ENCODE data around the gene CLEC2L.

Gene CLEC2L

GRCh38 chr7:139557857-139558581, 34.5 kb downstream of the CLEC2L start:
- DNase-seq: no peak

GRCh38 chr7:139559364-139560105, 36.0 kb downstream of the CLEC2L start:
- DNase-seq: no peak

GRCh38 chr7:139560199-139560598, 36.7 kb downstream of the CLEC2L start:
- no peak for DNase-seq

DNA sequence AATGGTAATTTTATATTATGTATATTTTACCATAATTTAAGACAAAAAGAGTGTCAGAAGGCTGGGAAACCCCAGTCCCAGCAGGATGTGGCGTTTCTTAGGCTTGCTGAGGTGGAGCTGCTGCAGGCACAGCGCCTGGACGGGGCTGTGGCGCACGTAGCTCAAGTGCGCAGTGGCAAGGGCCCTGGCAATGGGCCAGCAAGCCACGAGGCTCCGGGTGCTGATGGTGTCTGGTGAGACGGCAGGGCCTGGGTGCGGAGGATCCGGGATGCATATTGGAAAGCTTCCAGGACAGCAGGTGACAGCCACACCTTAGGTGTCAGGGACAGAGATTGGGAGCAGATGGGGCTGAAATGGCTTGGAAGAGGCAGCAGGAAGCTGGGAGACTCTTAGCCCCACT, 37.2 kb downstream of the CLEC2L start:
- no peak for DNase-seq

- no peak for DNase-seq
Measured at GRCh38 chr7:139562491-139562890, 39.0 kb downstream of the CLEC2L start.

- no peak for DNase-seq
Measured at GRCh38 chr7:139562961-139563565, 39.6 kb downstream of the CLEC2L start.

DNA sequence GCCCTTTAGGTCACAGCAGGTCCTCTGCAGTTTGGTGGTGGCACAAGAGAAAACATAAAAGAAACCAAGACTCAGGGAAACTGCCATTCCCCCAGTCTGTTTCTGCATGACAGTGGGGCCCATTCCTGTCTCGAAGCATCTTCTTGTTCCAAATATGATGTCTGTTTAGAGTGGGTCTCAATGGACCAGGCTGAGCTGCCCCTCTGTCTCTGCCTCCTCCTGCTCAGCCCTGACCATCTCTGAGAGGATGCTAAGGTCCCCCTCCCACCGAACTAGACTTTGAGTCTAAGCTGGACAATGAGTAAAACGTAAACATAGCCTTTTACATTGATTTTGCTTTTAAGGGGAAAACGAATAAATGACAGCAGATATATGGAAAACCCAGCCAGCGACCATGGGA, 40.4 kb downstream of the CLEC2L start:
- no peak for DNase-seq

DNA sequence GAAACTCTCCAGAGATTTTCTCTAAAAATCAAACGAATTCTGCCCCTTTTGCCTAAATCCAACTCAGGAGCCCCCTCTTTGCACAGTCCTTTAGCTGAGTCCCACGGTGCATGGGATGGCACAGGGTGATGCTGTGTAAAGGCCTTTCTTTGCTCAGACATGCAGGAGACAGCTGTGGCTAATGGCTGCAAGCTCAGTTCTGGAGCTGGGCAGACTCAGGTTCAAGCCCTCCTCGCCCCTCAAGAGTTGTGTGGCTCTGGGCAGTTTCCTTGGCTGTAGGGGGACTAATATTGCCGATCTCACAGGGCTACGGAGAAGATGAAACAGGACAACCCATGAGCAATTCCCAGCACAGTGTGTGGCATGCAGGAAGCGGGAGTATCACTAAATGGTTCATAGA, 42.6 kb downstream of the CLEC2L start:
- no peak for DNase-seq

GRCh38 chr7:139566736-139567646, 43.5 kb downstream of the CLEC2L start:
- no peak for DNase-seq

GRCh38 chr7:139567647-139568345, 44.3 kb downstream of the CLEC2L start:
- no peak for DNase-seq

DNA sequence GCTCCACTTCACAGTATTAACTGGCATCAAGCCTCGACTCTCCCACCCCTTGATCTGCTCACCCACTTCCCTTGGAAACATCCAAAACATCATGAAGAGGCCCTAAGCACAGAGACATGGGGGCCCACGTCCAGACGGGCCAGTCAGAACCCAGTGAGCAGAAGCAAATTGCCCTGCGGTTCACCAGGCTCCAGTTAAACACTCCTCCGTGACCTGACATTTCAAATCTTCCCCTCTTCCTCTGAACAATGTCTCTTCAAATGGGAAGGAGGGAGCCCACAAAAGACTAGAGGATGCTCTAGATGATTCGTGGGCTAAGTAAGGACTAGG, 44.8 kb downstream of the CLEC2L start:
- no peak for DNase-seq

- no peak for DNase-seq
Measured at GRCh38 chr7:139568813-139569490, 45.5 kb downstream of the CLEC2L start.

DNA sequence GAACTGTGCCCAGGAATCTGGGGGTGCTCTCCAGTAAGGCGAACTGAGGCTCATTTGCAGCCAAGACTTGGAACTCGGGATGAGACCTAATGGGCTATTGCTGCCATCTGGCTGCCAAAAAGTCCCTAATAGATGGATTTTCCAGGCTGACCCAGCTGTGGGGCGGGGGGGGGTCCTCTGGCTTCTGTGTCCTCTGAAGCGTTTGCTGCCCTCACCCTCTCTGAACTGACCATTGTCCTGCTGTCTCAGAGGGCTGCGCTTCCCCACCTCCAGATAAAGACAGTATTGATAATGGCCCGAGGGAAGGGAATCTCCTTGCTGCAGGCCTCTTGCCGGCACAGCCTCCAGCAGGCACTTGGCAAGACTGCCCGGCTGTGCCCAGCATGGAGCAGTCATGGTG, 46.6 kb downstream of the CLEC2L start:
- DNase-seq: peak; percentile 41

DNA sequence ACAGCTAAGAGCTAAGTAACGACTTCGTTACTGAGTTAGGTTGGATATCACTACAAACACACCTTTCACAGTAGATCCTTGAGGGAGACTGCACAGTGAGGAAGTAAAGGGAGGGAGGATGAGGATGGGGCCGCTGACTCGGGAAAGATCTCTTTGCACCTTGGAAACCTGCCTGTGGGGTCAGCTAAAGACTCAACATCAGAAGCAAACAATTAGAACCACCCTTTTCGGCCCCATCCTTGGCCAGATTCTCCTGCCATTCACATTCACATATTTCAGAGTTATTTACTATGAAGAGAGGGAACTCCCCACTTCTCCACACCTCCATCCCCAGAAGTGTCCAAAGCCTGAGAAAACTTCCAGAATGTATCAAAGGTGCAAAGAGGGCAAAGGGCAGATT, 47.1 kb downstream of the CLEC2L start:
- no peak for DNase-seq

- DNase-seq: no peak
Measured at GRCh38 chr7:139571190-139571589, 47.7 kb downstream of the CLEC2L start.

GRCh38 chr7:139571651-139572050, 48.2 kb downstream of the CLEC2L start:
- DNase-seq: no peak

DNA sequence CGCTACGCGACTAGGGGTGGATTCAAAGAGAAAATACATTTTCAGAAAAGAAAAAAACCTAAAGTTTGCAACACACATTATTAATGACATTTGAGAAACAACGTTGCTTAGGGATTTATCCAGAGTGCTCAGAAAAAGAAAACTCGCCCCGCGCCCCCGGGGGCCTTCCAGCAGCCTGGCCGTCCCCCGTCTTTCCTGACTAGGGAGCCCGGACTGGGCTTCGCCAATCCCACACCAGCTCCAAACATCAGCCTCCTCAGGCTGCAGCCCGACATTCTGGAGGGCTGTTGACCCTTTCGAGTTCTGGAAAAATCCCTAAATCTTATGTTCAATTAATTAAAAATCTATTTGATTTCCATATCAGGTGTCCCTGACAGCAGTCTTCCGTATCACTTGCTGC, 48.6 kb downstream of the CLEC2L start:
- DNase-seq: no peak

- DNase-seq: no peak
Measured at GRCh38 chr7:139572704-139573385, 49.4 kb downstream of the CLEC2L start.

- no peak for DNase-seq
Measured at GRCh38 chr7:139573871-139574270, 50.4 kb downstream of the CLEC2L start.

- DNase-seq: no peak
Measured at GRCh38 chr7:139574618-139575337, 51.3 kb downstream of the CLEC2L start.

DNA sequence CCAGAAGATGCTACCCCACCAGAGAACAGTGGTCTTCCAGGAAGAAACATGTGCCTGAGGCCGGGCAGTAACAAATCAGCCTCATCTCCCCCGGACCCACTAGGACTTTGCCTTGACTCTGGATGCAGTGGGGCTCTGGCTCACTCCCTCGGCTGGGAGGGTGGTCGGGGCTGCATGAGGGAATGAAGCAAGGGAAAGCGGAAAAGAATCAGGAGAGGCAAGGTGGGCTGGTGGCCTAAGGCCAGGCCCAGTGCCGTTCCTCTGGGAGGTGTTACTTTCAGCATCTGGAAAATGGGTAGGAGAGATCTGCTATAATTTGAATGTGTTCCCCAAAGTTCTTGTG, 51.8 kb downstream of the CLEC2L start:
- no peak for DNase-seq

Measured in femur (tissue), 1 donor.